ENCODE data around the gene TRIM43B.
"Not testable (repeated sequence)": the region's sequence is repeated elsewhere in the genome, so short reads cannot be mapped to it uniquely, and the experiment has no call there.

The TRIM43B gene

GRCh38 chr2:95433973-95434372 lies 50.6 kb downstream of the TRIM43B start:
- DNase-seq: not testable (repeated sequence)

GRCh38 chr2:95433373-95433772 lies 51.2 kb downstream of the TRIM43B start:
- DNase-seq: not testable (repeated sequence)

- DNase-seq: not testable (repeated sequence)
These were observed 54.6 kb downstream of the TRIM43B start for GRCh38 chr2:95429748-95430467.

GRCh38 chr2:95427196-95427867 lies 57.2 kb downstream of the TRIM43B start:
- not testable (repeated sequence) for DNase-seq

Measured in C1 segment of cervical spinal cord (tissue), 14 donors.